ENCODE data around the gene BMP2K.
"Not testable (repeated sequence)": the region's sequence is repeated elsewhere in the genome, so short reads cannot be mapped to it uniquely, and the experiment has no call there.

Gene BMP2K

GRCh38 chr4:78865451-78865850 is 89.3 kb downstream of the BMP2K start:
- Histone ChIP-seq H3K36me3 (ENCODE audit: control insufficient read depth in 4 of 4, insufficient read depth in 4 of 4, low read length in 3 of 4) (peaks cover 21 to 52% (median 28%) of the 10 kb centered on the region in 4 experiments), H3K27me3 (replicated peaks in 2 of 5; ENCODE audit: control insufficient read depth in 4 of 5, insufficient read depth in 5 of 5, low read length in 4 of 5) (no peaks in the 10 kb centered on the region), H3K27ac (ENCODE audit: insufficient read depth in 1 of 2, low read depth in 1 of 2, low read length in 2 of 2, poor library complexity in 1 of 2, severe bottlenecking in 2 of 2) (peak overlapping the region in 1 of 2 experiments; percentile 25), H3K4me3 (ENCODE audit: control insufficient read depth in 1 of 7, extremely low read depth in 1 of 7, insufficient read depth in 4 of 7, low read depth in 2 of 7, low read length in 6 of 7) (no peak overlapping the region), H3K9me3 (ENCODE audit: control extremely low read depth in 1 of 5, control insufficient read depth in 4 of 5, insufficient read depth in 2 of 5, low read depth in 1 of 5, low read length in 4 of 5) (no peaks in the 10 kb centered on the region), H3K4me1 (ENCODE audit: control extremely low read depth in 1 of 4, control insufficient read depth in 4 of 4, insufficient read depth in 4 of 4, low read length in 3 of 4) (peaks cover 0 to 2% (median 0%) of the 10 kb centered on the region in 4 experiments)
- POLR2A ChIA-PET, result no interaction called here
- WGBS (ENCODE audit: insufficient coverage), result no CpG with 5 or more reads among the region's 2 CpGs
- DNase-seq, result no peak
- CTCF ChIA-PET, result interaction anchor here (1.0 to 1.5 kb wide), 3 partner anchors 28 to 285 kb away, joined by 3 to 5 read pairs (median 3); no protein-coding TSS in a partner anchor

GRCh38 chr4:78868712-78869111 is 92.6 kb downstream of the BMP2K start:
- CTCF ChIA-PET, result interaction anchor here (0.6 to 1.4 kb wide), 4 partner anchors 258 to 909 kb away, joined by 3 to 5 read pairs (median 3); no protein-coding TSS in a partner anchor
- H3K27me3 ChIP-seq (replicated peaks in 2 of 5; ENCODE audit: control insufficient read depth in 4 of 5, insufficient read depth in 5 of 5, low read length in 4 of 5); H3K4me3 ChIP-seq (ENCODE audit: control insufficient read depth in 1 of 7, extremely low read depth in 1 of 7, insufficient read depth in 4 of 7, low read depth in 2 of 7, low read length in 6 of 7); DNase-seq; H3K9me3 ChIP-seq (ENCODE audit: control extremely low read depth in 1 of 5, control insufficient read depth in 4 of 5, insufficient read depth in 2 of 5, low read depth in 1 of 5, low read length in 4 of 5); H3K27ac ChIP-seq (ENCODE audit: insufficient read depth in 1 of 2, low read depth in 1 of 2, low read length in 2 of 2, poor library complexity in 1 of 2, severe bottlenecking in 2 of 2); POLR2A ChIA-PET; H3K4me1 ChIP-seq (ENCODE audit: control extremely low read depth in 1 of 4, control insufficient read depth in 4 of 4, insufficient read depth in 4 of 4, low read length in 3 of 4): not testable (repeated sequence)
- peaks cover 26 to 70% (median 41%) of the 10 kb centered on the region in 4 experiments for H3K36me3 ChIP-seq (ENCODE audit: control insufficient read depth in 4 of 4, insufficient read depth in 4 of 4, low read length in 3 of 4)
- 100% methylated on average over 5 of the region's 5 CpGs for WGBS (ENCODE audit: insufficient coverage)

- POLR2A ChIA-PET, result no interaction called here
- H3K4me1 ChIP-seq (ENCODE audit: control extremely low read depth in 1 of 4, control insufficient read depth in 4 of 4, insufficient read depth in 4 of 4, low read length in 3 of 4), result no peaks in the 10 kb centered on the region
- CTCF ChIA-PET, result interaction anchor here (1.3 kb wide), 1 partner anchor 9 kb away, joined by 4 read pairs; no protein-coding TSS in a partner anchor
- no peak overlapping the region for H3K4me3 ChIP-seq (ENCODE audit: control insufficient read depth in 1 of 7, extremely low read depth in 1 of 7, insufficient read depth in 4 of 7, low read depth in 2 of 7, low read length in 6 of 7)
- no peaks in the 10 kb centered on the region for H3K27me3 ChIP-seq (replicated peaks in 2 of 5; ENCODE audit: control insufficient read depth in 4 of 5, insufficient read depth in 5 of 5, low read length in 4 of 5)
- no peak for DNase-seq
- H3K27ac ChIP-seq (ENCODE audit: insufficient read depth in 1 of 2, low read depth in 1 of 2, low read length in 2 of 2, poor library complexity in 1 of 2, severe bottlenecking in 2 of 2), result no peak overlapping the region
- H3K9me3 ChIP-seq (ENCODE audit: control extremely low read depth in 1 of 5, control insufficient read depth in 4 of 5, insufficient read depth in 2 of 5, low read depth in 1 of 5, low read length in 4 of 5), result no peaks in the 10 kb centered on the region
- H3K36me3 ChIP-seq (ENCODE audit: control insufficient read depth in 4 of 4, insufficient read depth in 4 of 4, low read length in 3 of 4), result peaks cover 31 to 81% (median 44%) of the 10 kb centered on the region in 4 experiments
These were observed 93.9 kb downstream of the BMP2K start for GRCh38 chr4:78870056-78870455.

- H3K4me3 ChIP-seq (ENCODE audit: control insufficient read depth in 1 of 7, extremely low read depth in 1 of 7, insufficient read depth in 4 of 7, low read depth in 2 of 7, low read length in 6 of 7), result no peak overlapping the region
- H3K27ac ChIP-seq (ENCODE audit: insufficient read depth in 1 of 2, low read depth in 1 of 2, low read length in 2 of 2, poor library complexity in 1 of 2, severe bottlenecking in 2 of 2), result no peak overlapping the region
- no CpG with 5 or more reads among the region's 5 CpGs for WGBS (ENCODE audit: insufficient coverage)
- peaks cover 14 to 62% (median 24%) of the 10 kb centered on the region in 4 experiments for H3K36me3 ChIP-seq (ENCODE audit: control insufficient read depth in 4 of 4, insufficient read depth in 4 of 4, low read length in 3 of 4)
- ChIA-PET CTCF (interaction anchor here (0.6 kb wide), 1 partner anchor 8 kb away, joined by 3 read pairs; no protein-coding TSS in a partner anchor), POLR2A (no interaction called here)
- no peak for DNase-seq
- H3K27me3 ChIP-seq (replicated peaks in 2 of 5; ENCODE audit: control insufficient read depth in 4 of 5, insufficient read depth in 5 of 5, low read length in 4 of 5), result no peaks in the 10 kb centered on the region
- H3K4me1 ChIP-seq (ENCODE audit: control extremely low read depth in 1 of 4, control insufficient read depth in 4 of 4, insufficient read depth in 4 of 4, low read length in 3 of 4), result peaks cover 0 to 12% (median 8%) of the 10 kb centered on the region in 4 experiments
- H3K9me3 ChIP-seq (ENCODE audit: control extremely low read depth in 1 of 5, control insufficient read depth in 4 of 5, insufficient read depth in 2 of 5, low read depth in 1 of 5, low read length in 4 of 5), result no peaks in the 10 kb centered on the region
These were observed 100.6 kb downstream of the BMP2K start for GRCh38 chr4:78876568-78877320.

- ChIA-PET CTCF (no interaction called here), POLR2A (no interaction called here)
- no CpG with 5 or more reads among the region's 1 CpG for WGBS (ENCODE audit: insufficient coverage)
- Histone ChIP-seq H3K27ac (ENCODE audit: insufficient read depth in 1 of 2, low read depth in 1 of 2, low read length in 2 of 2, poor library complexity in 1 of 2, severe bottlenecking in 2 of 2) (no peak overlapping the region), H3K36me3 (ENCODE audit: control insufficient read depth in 4 of 4, insufficient read depth in 4 of 4, low read length in 3 of 4) (peaks cover 5 to 50% (median 16%) of the 10 kb centered on the region in 4 experiments), H3K9me3 (ENCODE audit: control extremely low read depth in 1 of 5, control insufficient read depth in 4 of 5, insufficient read depth in 2 of 5, low read depth in 1 of 5, low read length in 4 of 5) (no peaks in the 10 kb centered on the region), H3K27me3 (replicated peaks in 2 of 5; ENCODE audit: control insufficient read depth in 4 of 5, insufficient read depth in 5 of 5, low read length in 4 of 5) (no peaks in the 10 kb centered on the region), H3K4me3 (ENCODE audit: control insufficient read depth in 1 of 7, extremely low read depth in 1 of 7, insufficient read depth in 4 of 7, low read depth in 2 of 7, low read length in 6 of 7) (no peak overlapping the region), H3K4me1 (ENCODE audit: control extremely low read depth in 1 of 4, control insufficient read depth in 4 of 4, insufficient read depth in 4 of 4, low read length in 3 of 4) (peaks cover 0 to 12% (median 8%) of the 10 kb centered on the region in 4 experiments)
- no peak for DNase-seq
These were observed 101.9 kb downstream of the BMP2K start for GRCh38 chr4:78878031-78878430.

- CTCF ChIA-PET, result no interaction called here
- POLR2A ChIA-PET, result no interaction called here
These were observed 104.8 kb downstream of the BMP2K start for GRCh38 chr4:78880874-78881492.

GRCh38 chr4:78885598-78885997 is 109.4 kb downstream of the BMP2K start:
- no peak for DNase-seq
- Histone ChIP-seq H3K4me1 (ENCODE audit: control extremely low read depth in 1 of 4, control insufficient read depth in 4 of 4, insufficient read depth in 4 of 4, low read length in 3 of 4) (peaks cover 0 to 16% (median 4%) of the 10 kb centered on the region in 4 experiments), H3K27me3 (replicated peaks in 2 of 5; ENCODE audit: control insufficient read depth in 4 of 5, insufficient read depth in 5 of 5, low read length in 4 of 5) (no peaks in the 10 kb centered on the region), H3K4me3 (ENCODE audit: control insufficient read depth in 1 of 7, extremely low read depth in 1 of 7, insufficient read depth in 4 of 7, low read depth in 2 of 7, low read length in 6 of 7) (no peak overlapping the region), H3K9me3 (ENCODE audit: control extremely low read depth in 1 of 5, control insufficient read depth in 4 of 5, insufficient read depth in 2 of 5, low read depth in 1 of 5, low read length in 4 of 5) (no peaks in the 10 kb centered on the region), H3K27ac (ENCODE audit: insufficient read depth in 1 of 2, low read depth in 1 of 2, low read length in 2 of 2, poor library complexity in 1 of 2, severe bottlenecking in 2 of 2) (peak overlapping the region in 1 of 2 experiments; percentile 8), H3K36me3 (ENCODE audit: control insufficient read depth in 4 of 4, insufficient read depth in 4 of 4, low read length in 3 of 4) (peaks cover 9 to 33% (median 12%) of the 10 kb centered on the region in 4 experiments)
- ChIA-PET POLR2A (no interaction called here), CTCF (no interaction called here)

More at GRCh38 chr4:78880874-78881492, 104.8 kb downstream of the BMP2K start:
- peaks cover 0 to 18% (median 8%) of the 10 kb centered on the region in 4 experiments for H3K4me1 ChIP-seq (ENCODE audit: control extremely low read depth in 1 of 4, control insufficient read depth in 4 of 4, insufficient read depth in 4 of 4, low read length in 3 of 4)
- H3K9me3 ChIP-seq (ENCODE audit: control extremely low read depth in 1 of 5, control insufficient read depth in 4 of 5, insufficient read depth in 2 of 5, low read depth in 1 of 5, low read length in 4 of 5), result no peaks in the 10 kb centered on the region
- H3K36me3 ChIP-seq (ENCODE audit: control insufficient read depth in 4 of 4, insufficient read depth in 4 of 4, low read length in 3 of 4), result peaks cover 3 to 35% (median 6%) of the 10 kb centered on the region in 4 experiments
- DNase-seq, result peak in 2 of 3 donors; percentile 66 to 81
- no peak overlapping the region for H3K27ac ChIP-seq (ENCODE audit: insufficient read depth in 1 of 2, low read depth in 1 of 2, low read length in 2 of 2, poor library complexity in 1 of 2, severe bottlenecking in 2 of 2)
- H3K4me3 ChIP-seq (ENCODE audit: control insufficient read depth in 1 of 7, extremely low read depth in 1 of 7, insufficient read depth in 4 of 7, low read depth in 2 of 7, low read length in 6 of 7), result peak overlapping the region in 1 of 7 experiments; percentile 3
- no peaks in the 10 kb centered on the region for H3K27me3 ChIP-seq (replicated peaks in 2 of 5; ENCODE audit: control insufficient read depth in 4 of 5, insufficient read depth in 5 of 5, low read length in 4 of 5)
